Right lobe of liver (tissue), 6 donors: ENCODE results near the gene TNFRSF14. TPM values are rescaled to one million over a fixed set of nuclear protein-coding genes. Genes with fewer than 3 reads are reported as not detected.

Source experiments
- ATAC-seq, 4 donors: fragments of 200-7000 bp; cut with Tn5 transposase; one replicate each; pipeline ENCODE4 v1.9.1; 2020; ENCODE audit warnings: mild to moderate bottlenecking in 4 of 4, moderate library complexity in 4 of 4
- DNase-seq, 3 donors: peaks; one replicate each; pipeline ENCODE4 v3.0.0-alpha.2; 2020
- H3K27ac ChIP-seq, 3 donors: fragments of 200-600 bp; one replicate each; pipeline ENCODE4 v1.8.0; 2022
- H3K27me3 ChIP-seq, 2 donors: fragments of 200-600 bp; one replicate each; pipeline ENCODE4 v1.8.0; 2022
- H3K36me3 ChIP-seq, 4 donors: fragments of 200-600 bp; sonication (generic) in 1 of 4; one replicate each; pipeline versions ENCODE4 v1.5.1 to v1.8.0; 2017 to 2022; ENCODE audit warnings: control low read depth in 1 of 4
- H3K4me1 ChIP-seq, 4 donors: fragments of 200-600 bp; sonication (generic) in 1 of 4; one replicate each; pipeline versions ENCODE4 v1.5.1 to v1.8.0; 2017 to 2022; ENCODE audit warnings: control low read depth in 1 of 4
- H3K4me3 ChIP-seq, 3 donors: fragments of 200-600 bp; one replicate each; pipeline ENCODE4 v1.8.0; 2022
- H3K9me3 ChIP-seq, 4 donors: fragments of 200-600 bp; sonication (generic) in 1 of 4; one replicate each; pipeline versions ENCODE4 v1.5.1 to v1.8.0; 2017 to 2022; ENCODE audit warnings: control low read depth in 1 of 4
- CTCF ChIP-seq, 4 donors: fragments of 200-600 bp in 3 of 4; fragments of 450-650 bp in 1 of 4; IDR thresholded peaks; one replicate each; pipeline versions ENCODE4 v1.5.1 to v1.8.0; 2016 to 2022; ENCODE audit warnings: antibody characterized with exemption in 4 of 4, mild to moderate bottlenecking in 2 of 4
- POLR2A ChIP-seq: fragments of 450-650 bp; IDR thresholded peaks from one replicate; pipeline ENCODE4 v1.6.1; 2017; ENCODE audit warnings: antibody characterized with exemption, mild to moderate bottlenecking
- WGBS: methylation state at CpG from one replicate; pipeline ENCODE4 v1.1.6; 2018; ENCODE audit warnings: low coverage, low lambda C conversion rate; ENCODE audit not compliant: insufficient coverage; ENCODE audit errors: missing lambda C conversion rate; 5-methylcytosine and 5-hydroxymethylcytosine counted together
- intact Hi-C, 2 donors: fragments of 100-400 bp; cut with DNase I; formaldehyde crosslinking; loops; one replicate each; pipeline versions ENCODE4 v1.11.2 to v1.14.1; 2022
- long read RNA-seq: library from polyadenylated mRNA; unstranded; transcript quantifications from one replicate; pipeline ENCODE4 v2.0.0, GENCODE V29; 2019
- total RNA-seq, 6 experiments: library from RNA; depleted of rRNA in 2 of 6; stranded (reverse); fragments of >200 nt in 2 of 6; fragmentation: NEBNext Ultra II Directional in 3 of 6; extraction: Animal tissue kit (Norgen Biotek cat#: 25700) in 3 of 6; gene quantifications; one replicate each; pipeline versions ENCODE4 v1.1.0 to v1.2.4, GENCODE V29; 2016 to 2023
- donor health status: DM: no; HTN: yes; CAD: no.
- donor health status: DM: no; HTN: no; CAD: no.
- donor health status: DM: no; HTN: no; CAD: no.
- donor health status: DM: no; HTN: yes; CAD: no.
- donor health status: DM: no; HTN: yes; CAD: no.

TNFRSF14 gene
- 10 to 100 TPM; 31.0 to 54.8 (median 41.1) TPM for total RNA-seq
- long read RNA-seq, transcript TNFRSF14-201 (8 exons, 1,707 nt), result major isoform, 8 of 14 reads
- long read RNA-seq, partial matches to known transcripts, result 1 of 14 reads
- long read RNA-seq, other reads (novel, unspliced or antisense), result 5 of 14 reads

DNA sequence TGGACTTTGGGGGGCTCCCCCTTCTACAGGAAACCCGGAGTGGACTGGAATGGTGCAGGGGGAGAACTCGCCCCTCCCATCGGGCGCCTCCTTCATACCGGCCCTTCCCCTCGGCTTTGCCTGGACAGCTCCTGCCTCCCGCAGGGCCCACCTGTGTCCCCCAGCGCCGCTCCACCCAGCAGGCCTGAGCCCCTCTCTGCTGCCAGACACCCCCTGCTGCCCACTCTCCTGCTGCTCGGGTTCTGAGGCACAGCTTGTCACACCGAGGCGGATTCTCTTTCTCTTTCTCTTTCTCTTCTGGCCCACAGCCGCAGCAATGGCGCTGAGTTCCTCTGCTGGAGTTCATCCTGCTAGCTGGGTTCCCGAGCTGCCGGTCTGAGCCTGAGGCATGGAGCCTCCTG is at the start of gene TNFRSF14:
Gene TNFRSF14, plus strand, starts transcription at position 95 of the 401 bp plus-strand sequence. Its CDS starts 294 bp downstream, at position 389.
- peak within 1 kb of the TSS; percentile 62 to 70 (median 63) for H3K4me3 ChIP-seq
- peaks cover 0 to 12% (median 0%) of the 10 kb centered on the region in 4 donors for H3K4me1 ChIP-seq

DNA sequence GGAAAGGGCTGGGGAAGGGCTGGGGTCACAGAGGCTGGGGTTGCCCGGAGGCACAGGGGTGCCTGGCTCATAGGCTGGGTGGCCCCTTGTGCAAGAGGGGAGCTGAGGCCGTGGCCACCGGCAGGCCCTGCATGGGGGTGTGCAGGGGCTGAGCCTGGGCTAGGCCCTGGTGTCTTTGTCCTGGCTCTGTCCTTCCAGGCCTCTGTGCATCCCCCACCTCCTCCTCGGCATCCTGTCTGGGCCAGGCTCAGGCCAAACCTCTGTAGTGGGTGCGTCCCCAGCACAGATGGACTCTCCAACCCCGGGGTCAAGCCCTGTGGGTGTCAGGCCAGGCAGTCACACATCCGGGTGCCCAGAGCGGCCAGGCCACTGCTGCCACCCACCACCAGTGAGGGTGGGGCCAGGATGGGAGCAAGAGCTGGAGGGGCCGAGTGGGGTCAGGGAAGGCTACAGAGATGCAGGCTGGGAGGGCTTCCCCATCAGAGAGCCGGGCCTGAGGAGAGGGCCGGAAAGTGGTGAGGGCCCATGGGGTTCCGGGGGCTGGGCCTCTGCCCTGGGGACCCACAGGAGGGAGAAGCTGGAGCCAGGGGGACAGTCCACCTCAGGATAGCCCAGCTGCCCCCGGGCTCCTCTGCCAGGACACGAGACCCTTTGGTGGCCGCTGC is 49.1 kb upstream of the TNFRSF14 start:
- H3K4me1 ChIP-seq, result peaks cover 0 to 4% (median 0%) of the 10 kb centered on the region in 4 donors
- TF ChIP-seq CTCF (IDR thresholded peaks at IDR 0.05) (no peak), POLR2A (no peak)
- H3K27ac ChIP-seq, result no peak overlapping the region
- H3K27me3 ChIP-seq, result no peaks in the 10 kb centered on the region
- peak; percentile 5 to 46 (median 12) for ATAC-seq
- no peak for DNase-seq
- 8% methylated on average over 2 of the region's 15 CpGs for WGBS
- H3K36me3 ChIP-seq, result peaks cover 7 to 33% (median 20%) of the 10 kb centered on the region in 4 donors
- no peak overlapping the region for H3K4me3 ChIP-seq
- no peaks in the 10 kb centered on the region for H3K9me3 ChIP-seq
- intact Hi-C loops, result no loop called here

More for the DNA sequence above, at the start of gene TNFRSF14:
- intact Hi-C loops, result loop anchor here in 1 of 2 donors (10.0 kb wide), 1 partner anchor 89 kb away; no protein-coding TSS in a partner anchor
- DNase-seq, result peak; percentile 63 to 77 (median 70)
- TF ChIP-seq POLR2A (no peak), CTCF (IDR thresholded peaks at IDR 0.05) (no peak)
- 0% methylated on average over 6 of the region's 16 CpGs for WGBS
- Histone ChIP-seq H3K27ac (peak within 1 kb of the TSS; percentile 93 to 96 (median 93)), H3K9me3 (no peaks in the 10 kb centered on the region), H3K36me3 (peaks cover 0 to 9% (median under 1%) of the 10 kb centered on the region in 4 donors), H3K27me3 (no peaks in the 10 kb centered on the region)
- peak; percentile 44 to 60 (median 56) for ATAC-seq

DNA sequence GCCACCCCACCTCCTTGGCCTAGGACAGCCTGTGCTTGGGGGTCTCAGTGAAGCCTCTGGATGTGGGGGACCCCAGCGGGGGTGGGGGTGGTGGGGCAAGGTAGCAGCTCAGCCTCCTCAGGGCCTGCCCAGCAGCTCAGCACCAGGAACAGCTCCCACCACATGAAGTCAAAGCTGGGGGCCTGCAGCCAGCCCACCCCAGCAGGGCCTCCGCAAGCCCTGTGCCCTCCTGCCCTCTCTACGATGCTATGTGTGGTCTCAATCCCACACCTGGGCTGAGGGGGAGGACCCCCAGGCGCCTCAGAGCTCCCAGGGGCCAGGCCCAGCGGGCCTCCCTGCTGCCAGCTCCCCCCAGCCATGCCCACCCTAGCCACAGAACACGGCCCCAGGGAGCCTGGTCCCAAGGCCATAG is 48.4 kb upstream of the TNFRSF14 start:
- no peaks in the 10 kb centered on the region for H3K27me3 ChIP-seq
- H3K4me1 ChIP-seq, result peaks cover 0 to 4% (median 0%) of the 10 kb centered on the region in 4 donors
- ATAC-seq (no peak), DNase-seq (no peak)
- WGBS, result no CpG with 5 or more reads among the region's 6 CpGs
- intact Hi-C loops, result no loop called here
- peaks cover 7 to 40% (median 24%) of the 10 kb centered on the region in 4 donors for H3K36me3 ChIP-seq
- H3K4me3 ChIP-seq, result no peak overlapping the region
- no peak overlapping the region for H3K27ac ChIP-seq
- no peaks in the 10 kb centered on the region for H3K9me3 ChIP-seq
- TF ChIP-seq CTCF (IDR thresholded peaks at IDR 0.05) (no peak), POLR2A (no peak)

GRCh38 chr1:2508180-2508579 is 48.0 kb upstream of the TNFRSF14 start:
- Histone ChIP-seq H3K27ac (no peak overlapping the region), H3K36me3 (peaks cover 7 to 42% (median 25%) of the 10 kb centered on the region in 4 donors), H3K4me3 (no peak overlapping the region), H3K27me3 (no peaks in the 10 kb centered on the region), H3K9me3 (no peaks in the 10 kb centered on the region), H3K4me1 (peaks cover 0 to 4% (median 0%) of the 10 kb centered on the region in 4 donors)
- intact Hi-C loops, result no loop called here
- ATAC-seq (no peak), DNase-seq (no peak)
- no peak for TF ChIP-seq CTCF (IDR thresholded peaks at IDR 0.05)
- TF ChIP-seq POLR2A, result no peak
- WGBS, result 84% methylated on average over 7 of the region's 24 CpGs
